ENCODE data around the gene SSTR3.

DNA sequence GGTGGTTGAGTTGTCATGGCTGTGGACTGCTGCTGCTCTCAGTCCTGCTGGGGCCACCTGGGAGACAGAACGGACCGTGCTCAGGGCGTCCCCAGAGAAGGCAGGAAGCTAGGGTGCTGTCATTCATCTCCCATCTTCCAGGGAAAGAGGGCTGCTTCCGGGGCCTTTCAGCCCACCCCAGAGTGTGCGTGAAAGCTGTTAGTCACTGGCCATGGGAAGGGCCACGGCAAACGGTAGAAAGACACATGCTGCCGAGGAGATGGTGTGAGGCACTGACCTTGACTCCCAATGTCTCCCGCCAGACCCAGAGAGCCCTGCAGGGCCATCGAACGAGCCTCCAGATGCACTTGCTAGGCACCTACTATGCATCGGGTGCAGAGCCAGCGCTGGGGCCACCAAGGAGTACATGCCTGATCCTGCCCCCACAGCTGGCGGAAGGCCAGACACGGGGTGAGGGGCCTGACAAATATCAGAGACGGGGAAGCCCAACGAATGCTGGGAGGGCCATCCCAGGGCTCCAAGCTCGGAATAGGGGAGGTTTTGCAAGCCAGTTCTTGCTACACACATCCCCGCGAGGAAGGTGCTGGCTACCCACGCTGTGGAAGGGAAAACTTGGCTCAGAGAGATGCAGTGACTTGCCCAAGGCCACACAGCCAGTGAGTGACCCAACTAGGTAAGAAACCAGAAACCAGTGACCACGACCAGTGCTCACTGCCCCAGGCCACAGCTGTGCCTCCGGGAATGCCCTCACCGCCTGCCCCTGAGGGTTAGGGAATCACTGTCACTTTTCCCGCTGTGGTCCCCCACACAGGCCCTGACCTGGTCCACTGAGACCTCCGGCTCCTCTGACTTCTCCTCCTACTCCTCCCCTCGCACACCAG lies 21.7 kb upstream of the SSTR3 start:
- TF ChIP-seq, protein P1, sequence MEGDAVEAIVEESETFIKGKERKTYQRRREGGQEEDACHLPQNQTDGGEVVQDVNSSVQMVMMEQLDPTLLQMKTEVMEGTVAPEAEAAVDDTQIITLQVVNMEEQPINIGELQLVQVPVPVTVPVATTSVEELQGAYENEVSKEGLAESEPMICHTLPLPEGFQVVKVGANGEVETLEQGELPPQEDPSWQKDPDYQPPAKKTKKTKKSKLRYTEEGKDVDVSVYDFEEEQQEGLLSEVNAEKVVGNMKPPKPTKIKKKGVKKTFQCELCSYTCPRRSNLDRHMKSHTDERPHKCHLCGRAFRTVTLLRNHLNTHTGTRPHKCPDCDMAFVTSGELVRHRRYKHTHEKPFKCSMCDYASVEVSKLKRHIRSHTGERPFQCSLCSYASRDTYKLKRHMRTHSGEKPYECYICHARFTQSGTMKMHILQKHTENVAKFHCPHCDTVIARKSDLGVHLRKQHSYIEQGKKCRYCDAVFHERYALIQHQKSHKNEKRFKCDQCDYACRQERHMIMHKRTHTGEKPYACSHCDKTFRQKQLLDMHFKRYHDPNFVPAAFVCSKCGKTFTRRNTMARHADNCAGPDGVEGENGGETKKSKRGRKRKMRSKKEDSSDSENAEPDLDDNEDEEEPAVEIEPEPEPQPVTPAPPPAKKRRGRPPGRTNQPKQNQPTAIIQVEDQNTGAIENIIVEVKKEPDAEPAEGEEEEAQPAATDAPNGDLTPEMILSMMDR (IDR thresholded peaks at IDR 0.05): no peak
- TF ChIP-seq POLR2A (IDR thresholded peaks at IDR 0.05): no peak

Measured in testis (tissue), 2 donors.